HEK293 (cell line): ENCODE results near the gene COBL.

Experiments
- CTCF ChIA-PET: fragments of 350-600 bp; formaldehyde crosslinking; extraction: SDS; loops from one replicate; lab custom pipeline; 2021; ENCODE audit warnings: antibody characterized with exemption; lab: Yijun Ruan, JAX
- POLR2A ChIA-PET: fragments of 300-600 bp; formaldehyde crosslinking; extraction: SDS; loops from one replicate; lab custom pipeline; 2020; ENCODE audit warnings: antibody characterized with exemption, inconsistent platforms; lab: Yijun Ruan, JAX
- H3K27ac ChIP-seq: fragments of 200-500 bp; sonication (Bioruptor generic); 2 replicates; pipeline ENCODE4 v1.5.1; 2014; ENCODE audit warnings: low read depth, low read length, control low read depth, inconsistent platforms; ENCODE audit errors: extremely low read depth
- H3K36me3 ChIP-seq, 2 experiments: fragments of 200-500 bp in 1 of 2; sonication (Bioruptor generic) in 1 of 2; 1 replicate in 1 of 2; 2 replicates in 1 of 2; pipeline ENCODE4 v1.5.1; 2014 to 2017; ENCODE audit warnings: inconsistent platforms in 2 of 2, low read length in 2 of 2; ENCODE audit not compliant: control insufficient read depth in 2 of 2, insufficient read depth in 1 of 2
- H3K4me1 ChIP-seq: fragments of 200-500 bp; sonication (Bioruptor generic); 2 replicates; pipeline ENCODE4 v1.5.1; 2014; ENCODE audit warnings: mild to moderate bottlenecking, low read length, inconsistent platforms; ENCODE audit not compliant: control insufficient read depth, insufficient read depth
- H3K4me3 ChIP-seq: 2 replicates; pipeline ENCODE4 v1.5.1; 2011; ENCODE audit warnings: low read depth, mild to moderate bottlenecking, control low read depth, low read length, moderate library complexity
- H3K9me3 ChIP-seq: fragments of 200-500 bp; sonication (Bioruptor generic); 2 replicates; pipeline ENCODE4 v1.5.1; 2014; ENCODE audit warnings: low read depth, low read length, inconsistent platforms; ENCODE audit not compliant: control insufficient read depth, insufficient read depth
- INSM2 ChIP-seq: fragments of 450-650 bp; formaldehyde crosslinking; IDR thresholded peaks from 2 replicates; pipeline ENCODE4 v1.5.1; 2016; ENCODE audit warnings: missing biosample characterization, missing genetic modification characterization
- OVOL3 ChIP-seq: fragments of 450-650 bp; formaldehyde crosslinking; IDR thresholded peaks from 2 replicates; pipeline ENCODE4 v1.5.1; 2016; ENCODE audit warnings: missing biosample characterization, missing genetic modification characterization
- PRDM4 ChIP-seq: fragments of 450-650 bp; formaldehyde crosslinking; IDR thresholded peaks from 2 replicates; pipeline ENCODE4 v1.5.1; 2017; ENCODE audit warnings: missing biosample characterization, missing genetic modification characterization
- REST ChIP-seq: fragments of 450-650 bp; formaldehyde crosslinking; IDR thresholded peaks from 2 replicates; pipeline ENCODE4 v1.5.1; 2016; ENCODE audit warnings: missing biosample characterization, missing genetic modification characterization
- TCF7L2 ChIP-seq: IDR thresholded peaks from 2 replicates; pipeline ENCODE4 v1.6.1; 2011; ENCODE audit warnings: low read depth, mild to moderate bottlenecking, inconsistent platforms, low read length, moderate library complexity, borderline replicate concordance
- ZBTB10 ChIP-seq: fragments of 450-650 bp; formaldehyde crosslinking; IDR thresholded peaks from 2 replicates; pipeline ENCODE4 v1.5.1; 2016; ENCODE audit warnings: missing biosample characterization, missing genetic modification characterization
- ZBTB48 ChIP-seq: fragments of 450-650 bp; formaldehyde crosslinking; IDR thresholded peaks from 2 replicates; pipeline ENCODE4 v1.5.1; 2016; ENCODE audit warnings: missing biosample characterization, missing genetic modification characterization
- ZNF18 ChIP-seq: fragments of 450-650 bp; formaldehyde crosslinking; IDR thresholded peaks from 2 replicates; pipeline ENCODE4 v1.5.1; 2016; ENCODE audit warnings: missing biosample characterization, missing genetic modification characterization
- ZNF223 ChIP-seq: fragments of 450-650 bp; formaldehyde crosslinking; IDR thresholded peaks from 2 replicates; pipeline ENCODE4 v1.5.1; 2016; ENCODE audit warnings: missing biosample characterization, missing genetic modification characterization
- ZNF341 ChIP-seq: fragments of 450-650 bp; formaldehyde crosslinking; IDR thresholded peaks from 2 replicates; pipeline ENCODE4; 2016; ENCODE audit warnings: low read depth, missing biosample characterization, missing genetic modification characterization
- ZNF521 ChIP-seq: fragments of 450-650 bp; formaldehyde crosslinking; IDR thresholded peaks from 2 replicates; pipeline ENCODE4 v1.5.1; 2017; ENCODE audit warnings: missing biosample characterization, mild to moderate bottlenecking, missing genetic modification characterization
- ZNF544 ChIP-seq: fragments of 450-650 bp; formaldehyde crosslinking; IDR thresholded peaks from 2 replicates; pipeline ENCODE4 v1.5.0; 2017; ENCODE audit warnings: missing biosample characterization, missing genetic modification characterization
- ZNF624 ChIP-seq: fragments of 450-650 bp; formaldehyde crosslinking; IDR thresholded peaks from 2 replicates; pipeline ENCODE4 v1.5.1; 2017; ENCODE audit warnings: missing biosample characterization, missing genetic modification characterization
- ZNF626 ChIP-seq: fragments of 450-650 bp; sonication (Bioruptor Pico); formaldehyde crosslinking; IDR thresholded peaks from 2 replicates; pipeline ENCODE4 v1.5.1; 2018; ENCODE audit warnings: missing biosample characterization, missing genetic modification characterization, inconsistent platforms
- ZNF747 ChIP-seq: fragments of 450-650 bp; formaldehyde crosslinking; IDR thresholded peaks from 2 replicates; pipeline ENCODE4 v1.5.1; 2016; ENCODE audit warnings: missing biosample characterization, missing genetic modification characterization
- ZNF76 ChIP-seq: fragments of 450-650 bp; formaldehyde crosslinking; IDR thresholded peaks from 2 replicates; pipeline ENCODE4; 2016; ENCODE audit warnings: low read depth, missing biosample characterization, missing genetic modification characterization, borderline replicate concordance
- ZSCAN16 ChIP-seq: fragments of 450-650 bp; formaldehyde crosslinking; IDR thresholded peaks from 2 replicates; pipeline ENCODE4 v1.5.1; 2016; ENCODE audit warnings: missing biosample characterization, missing genetic modification characterization
- TF ChIP-seq, protein P1 (sequence below): fragments of 450-650 bp; IDR thresholded peaks from 2 replicates; pipeline ENCODE4 v1.5.1; 2018; ENCODE audit warnings: missing biosample characterization, missing genetic modification characterization
- TF ChIP-seq, protein P2 (sequence below): fragments of 450-650 bp; formaldehyde crosslinking; IDR thresholded peaks from 2 replicates; pipeline ENCODE4; 2016; ENCODE audit warnings: missing biosample characterization, missing genetic modification characterization

COBL gene

GRCh38 chr7:51019191-51019844 is 297.3 kb downstream of the COBL start:
- H3K4me1 ChIP-seq: no peaks in the 10 kb centered on the region
- H3K9me3 ChIP-seq: no peaks in the 10 kb centered on the region
- no peak overlapping the region for H3K4me3 ChIP-seq
- H3K36me3 ChIP-seq: no peaks in the 10 kb centered on the region
- no peak overlapping the region for H3K27ac ChIP-seq
- POLR2A ChIA-PET: no interaction called here
- CTCF ChIA-PET: interaction anchor here (0.8 kb wide), 1 partner anchor 407 kb away, joined by 3 read pairs; no protein-coding TSS in a partner anchor
- TF ChIP-seq ZNF624 (tag by site-specific recombination) (no peak), ZSCAN16 (tag by site-specific recombination) (no peak), TCF7L2 (no peak), ZBTB10 (no peak), ZBTB48 (no peak), ZNF223 (tag by site-specific recombination) (no peak), ZNF341 (tag by site-specific recombination) (no peak), ZNF626 (no peak), INSM2 (tag by site-specific recombination) (no peak), PRDM4 (tag by site-specific recombination) (no peak), ZNF544 (tag by site-specific recombination) (no peak), OVOL3 (tag by site-specific recombination) (no peak), ZNF521 (tag by site-specific recombination) (no peak), ZNF76 (tag by site-specific recombination) (no peak), ZNF747 (tag by site-specific recombination) (no peak), ZNF18 (tag by site-specific recombination) (no peak), REST (tag by site-specific recombination) (no peak)
- TF ChIP-seq, protein P1, sequence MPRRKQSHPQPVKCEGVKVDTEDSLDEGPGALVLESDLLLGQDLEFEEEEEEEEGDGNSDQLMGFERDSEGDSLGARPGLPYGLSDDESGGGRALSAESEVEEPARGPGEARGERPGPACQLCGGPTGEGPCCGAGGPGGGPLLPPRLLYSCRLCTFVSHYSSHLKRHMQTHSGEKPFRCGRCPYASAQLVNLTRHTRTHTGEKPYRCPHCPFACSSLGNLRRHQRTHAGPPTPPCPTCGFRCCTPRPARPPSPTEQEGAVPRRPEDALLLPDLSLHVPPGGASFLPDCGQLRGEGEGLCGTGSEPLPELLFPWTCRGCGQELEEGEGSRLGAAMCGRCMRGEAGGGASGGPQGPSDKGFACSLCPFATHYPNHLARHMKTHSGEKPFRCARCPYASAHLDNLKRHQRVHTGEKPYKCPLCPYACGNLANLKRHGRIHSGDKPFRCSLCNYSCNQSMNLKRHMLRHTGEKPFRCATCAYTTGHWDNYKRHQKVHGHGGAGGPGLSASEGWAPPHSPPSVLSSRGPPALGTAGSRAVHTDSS: no peak
- TF ChIP-seq, protein P2, sequence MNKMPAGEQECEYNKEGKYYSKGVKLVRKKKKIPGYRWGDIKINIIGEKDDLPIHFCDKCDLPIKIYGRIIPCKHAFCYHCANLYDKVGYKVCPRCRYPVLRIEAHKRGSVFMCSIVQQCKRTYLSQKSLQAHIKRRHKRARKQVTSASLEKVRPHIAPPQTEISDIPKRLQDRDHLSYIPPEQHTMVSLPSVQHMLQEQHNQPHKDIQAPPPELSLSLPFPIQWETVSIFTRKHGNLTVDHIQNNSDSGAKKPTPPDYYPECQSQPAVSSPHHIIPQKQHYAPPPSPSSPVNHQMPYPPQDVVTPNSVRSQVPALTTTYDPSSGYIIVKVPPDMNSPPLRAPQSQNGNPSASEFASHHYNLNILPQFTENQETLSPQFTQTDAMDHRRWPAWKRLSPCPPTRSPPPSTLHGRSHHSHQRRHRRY (tag by site-specific recombination): no peak
